MM.1S (cell line): ENCODE measurements around the gene NUBP1.
"Not testable (repeated sequence)": the region's sequence is repeated elsewhere in the genome, so short reads cannot be mapped to it uniquely, and the experiment has no call there.

Source experiments
- DNase-seq: peaks from one replicate; pipeline ENCODE4 v3.0.0-alpha.2; 2015
- H2AFZ ChIP-seq: fragments of 300-600 bp; sonication (generic); 2 replicates; pipeline ENCODE4 v1.6.0; 2016; ENCODE audit warnings: antibody characterized with exemption, low read length
- H3F3A ChIP-seq: fragments of 300-600 bp; sonication (generic); 2 replicates; pipeline ENCODE4 v1.6.1; 2016; ENCODE audit warnings: mild to moderate bottlenecking, antibody characterized with exemption, low read length, moderate library complexity, mixed read lengths; ENCODE audit not compliant: insufficient read depth
- H3K27ac ChIP-seq: fragments of 300-600 bp; sonication (generic); 2 replicates; pipeline ENCODE4 v1.5.1; 2016; ENCODE audit warnings: mild to moderate bottlenecking, low read length
- H3K27me3 ChIP-seq: fragments of 300-600 bp; sonication (generic); replicated peaks from 2 replicates; pipeline ENCODE4 v1.6.0; 2016; ENCODE audit warnings: low read length; ENCODE audit not compliant: insufficient read depth
- H3K36me3 ChIP-seq: fragments of 300-600 bp; sonication (generic); replicated peaks from 2 replicates; pipeline ENCODE4 v1.6.1; 2016; ENCODE audit warnings: mild to moderate bottlenecking, low read length, mixed read lengths; ENCODE audit not compliant: insufficient read depth
- H3K4me1 ChIP-seq: fragments of 300-600 bp; sonication (generic); 2 replicates; pipeline ENCODE4 v1.6.1; 2016; ENCODE audit warnings: low read length, mixed read lengths
- H3K4me2 ChIP-seq: fragments of 300-600 bp; sonication (generic); 2 replicates; pipeline ENCODE4 v1.6.0; 2016; ENCODE audit warnings: low read depth, low read length
- H3K4me3 ChIP-seq: fragments of 300-600 bp; sonication (generic); 2 replicates; pipeline ENCODE4 v1.5.1; 2016; ENCODE audit warnings: low read length, mixed read lengths
- H3K79me2 ChIP-seq: fragments of 300-600 bp; sonication (generic); 2 replicates; pipeline ENCODE4 v1.6.1; 2016; ENCODE audit warnings: mixed run types, low read length, mixed read lengths
- H3K9ac ChIP-seq: fragments of 300-600 bp; sonication (generic); 2 replicates; pipeline ENCODE4 v1.6.1; 2016; ENCODE audit warnings: low read length, mixed read lengths
- H3K9me2 ChIP-seq: fragments of 300-600 bp; sonication (generic); replicated peaks from 2 replicates; pipeline ENCODE4 v1.6.1; 2016; ENCODE audit warnings: mild to moderate bottlenecking, low read length, mixed read lengths; ENCODE audit not compliant: insufficient read depth
- H3K9me3 ChIP-seq: fragments of 300-600 bp; sonication (generic); replicated peaks from 2 replicates; pipeline ENCODE4 v1.6.1; 2016; ENCODE audit warnings: mild to moderate bottlenecking, low read length, mixed read lengths; ENCODE audit not compliant: insufficient read depth
- H4K20me1 ChIP-seq: fragments of 300-600 bp; sonication (generic); 2 replicates; pipeline ENCODE4 v1.6.1; 2016; ENCODE audit warnings: mild to moderate bottlenecking, low read length, moderate library complexity, mixed read lengths; ENCODE audit not compliant: insufficient read depth
- CTCF ChIP-seq: fragments of 300-600 bp; sonication (generic); IDR thresholded peaks from 2 replicates; pipeline ENCODE4 v1.5.1; 2016; ENCODE audit warnings: antibody characterized with exemption, low read length, mixed read lengths
- EZH2 ChIP-seq: fragments of 300-600 bp; sonication (generic); optimal IDR thresholded peaks from 2 replicates; pipeline ENCODE3; 2017; ENCODE audit warnings: low read depth, mild to moderate bottlenecking, antibody characterized with exemption, low read length, mixed read lengths
- EZH2phosphoT487 ChIP-seq: fragments of 300-600 bp; sonication (generic); IDR thresholded peaks from 2 replicates; pipeline ENCODE4 v1.6.1; 2018; ENCODE audit warnings: antibody characterized with exemption, low read length

NUBP1 gene

GRCh38 chr16:10787304-10787703 is 43.7 kb downstream of the NUBP1 start:
- Histone ChIP-seq H3K9me2 (no peaks in the 10 kb centered on the region), H3K4me2 (no peak overlapping the region), H3F3A (no peaks in the 10 kb centered on the region), H2AFZ (no peak overlapping the region), H3K27me3 (no peaks in the 10 kb centered on the region), H3K4me1 (no peaks in the 10 kb centered on the region), H3K79me2 (no peaks in the 10 kb centered on the region), H3K27ac (no peak overlapping the region), H3K9me3 (no peaks in the 10 kb centered on the region), H3K4me3 (no peak overlapping the region), H4K20me1 (no peaks in the 10 kb centered on the region), H3K9ac (no peak overlapping the region), H3K36me3 (no peaks in the 10 kb centered on the region)
- TF ChIP-seq EZH2phosphoT487 (no peak), EZH2 (no peak), CTCF (no peak)
- DNase-seq = no peak

- H2AFZ ChIP-seq, H3K4me2 ChIP-seq, H3K4me3 ChIP-seq, H3K9me2 ChIP-seq, H3K27ac ChIP-seq, H4K20me1 ChIP-seq, H3K9me3 ChIP-seq, H3F3A ChIP-seq, DNase-seq, H3K79me2 ChIP-seq, H3K9ac ChIP-seq, H3K36me3 ChIP-seq, H3K4me1 ChIP-seq, H3K27me3 ChIP-seq: not testable (repeated sequence)
These were observed 45.0 kb downstream of the NUBP1 start for GRCh38 chr16:10788630-10789029.

GRCh38 chr16:10791048-10791447 is 47.4 kb downstream of the NUBP1 start:
- no peak overlapping the region for H2AFZ ChIP-seq
- no peak for DNase-seq
- H3K27ac ChIP-seq = no peak overlapping the region
- no peak overlapping the region for H3K9ac ChIP-seq
- H3K27me3 ChIP-seq = no peaks in the 10 kb centered on the region
- H3K79me2 ChIP-seq = no peaks in the 10 kb centered on the region
- TF ChIP-seq EZH2phosphoT487 (no peak), EZH2 (no peak), CTCF (no peak)
- no peak overlapping the region for H3K4me3 ChIP-seq
- H4K20me1 ChIP-seq = no peaks in the 10 kb centered on the region
- H3K9me2 ChIP-seq = no peaks in the 10 kb centered on the region
- H3K4me1 ChIP-seq = no peaks in the 10 kb centered on the region
- H3F3A ChIP-seq = no peaks in the 10 kb centered on the region
- H3K4me2 ChIP-seq = no peak overlapping the region
- no peaks in the 10 kb centered on the region for H3K36me3 ChIP-seq
- no peaks in the 10 kb centered on the region for H3K9me3 ChIP-seq

GRCh38 chr16:10799736-10800135 is 56.1 kb downstream of the NUBP1 start:
- no peak overlapping the region for H3K4me2 ChIP-seq
- H3K36me3 ChIP-seq = no peaks in the 10 kb centered on the region
- no peak overlapping the region for H3K9ac ChIP-seq
- H3K79me2 ChIP-seq = no peaks in the 10 kb centered on the region
- H3K4me3 ChIP-seq = no peak overlapping the region
- H3K9me2 ChIP-seq = no peaks in the 10 kb centered on the region
- no peak for DNase-seq
- no peak overlapping the region for H3K27ac ChIP-seq
- H3F3A ChIP-seq = no peaks in the 10 kb centered on the region
- no peaks in the 10 kb centered on the region for H3K4me1 ChIP-seq
- H3K27me3 ChIP-seq = no peaks in the 10 kb centered on the region
- no peak for TF ChIP-seq EZH2phosphoT487
- no peak for TF ChIP-seq CTCF
- no peak for TF ChIP-seq EZH2
- no peaks in the 10 kb centered on the region for H4K20me1 ChIP-seq
- no peak overlapping the region for H2AFZ ChIP-seq
- H3K9me3 ChIP-seq = no peaks in the 10 kb centered on the region
